Measurements from ENCODE around the gene BCL2L11.

The BCL2L11 gene

GRCh38 chr2:111168528-111169239 lies 48.0 kb downstream of the BCL2L11 start:
- DNase-seq (ENCODE audit: low read depth in 2 of 2) = peak; percentile 52 to 62

DNA sequence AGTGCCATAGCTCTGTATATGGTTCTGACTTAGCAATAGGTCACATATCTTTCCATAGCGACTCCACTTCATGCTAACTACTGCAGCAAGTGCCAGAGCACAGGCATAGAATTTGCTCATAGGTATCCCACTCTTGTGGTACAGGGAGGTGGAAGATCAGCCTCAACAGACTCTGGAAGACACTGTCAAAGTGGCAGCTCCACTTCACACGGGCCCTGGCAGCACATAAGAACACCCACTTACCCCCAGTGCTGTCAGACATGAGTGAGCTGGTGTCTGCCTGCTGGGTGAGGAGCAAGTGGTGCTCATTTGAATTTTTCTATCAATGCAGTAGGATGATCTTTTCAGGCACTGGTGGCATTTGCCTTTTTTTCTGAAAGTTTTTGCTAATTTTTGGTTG lies 48.6 kb downstream of the BCL2L11 start:
- DNase-seq (ENCODE audit: low read depth in 2 of 2) = no peak

DNA sequence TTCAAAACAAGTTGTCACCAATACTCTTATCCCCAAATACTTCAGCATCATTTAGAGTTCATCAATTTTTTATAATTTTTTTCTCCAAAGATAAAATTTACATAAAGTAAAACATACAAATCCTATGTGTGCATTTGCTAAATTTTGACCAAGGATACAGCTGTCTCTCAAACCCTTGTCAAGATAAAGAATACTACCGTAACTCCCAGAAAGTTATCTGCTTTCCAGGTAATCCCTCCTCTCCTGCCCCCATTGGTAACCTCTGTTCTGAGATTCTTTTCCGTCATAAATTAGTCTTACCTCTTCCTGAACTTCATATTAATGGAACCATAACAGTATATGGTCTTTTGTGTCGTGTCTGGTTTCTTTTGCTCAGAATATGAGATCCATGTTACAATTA lies 49.2 kb downstream of the BCL2L11 start:
- no peak for DNase-seq (ENCODE audit: low read depth in 2 of 2)

DNA sequence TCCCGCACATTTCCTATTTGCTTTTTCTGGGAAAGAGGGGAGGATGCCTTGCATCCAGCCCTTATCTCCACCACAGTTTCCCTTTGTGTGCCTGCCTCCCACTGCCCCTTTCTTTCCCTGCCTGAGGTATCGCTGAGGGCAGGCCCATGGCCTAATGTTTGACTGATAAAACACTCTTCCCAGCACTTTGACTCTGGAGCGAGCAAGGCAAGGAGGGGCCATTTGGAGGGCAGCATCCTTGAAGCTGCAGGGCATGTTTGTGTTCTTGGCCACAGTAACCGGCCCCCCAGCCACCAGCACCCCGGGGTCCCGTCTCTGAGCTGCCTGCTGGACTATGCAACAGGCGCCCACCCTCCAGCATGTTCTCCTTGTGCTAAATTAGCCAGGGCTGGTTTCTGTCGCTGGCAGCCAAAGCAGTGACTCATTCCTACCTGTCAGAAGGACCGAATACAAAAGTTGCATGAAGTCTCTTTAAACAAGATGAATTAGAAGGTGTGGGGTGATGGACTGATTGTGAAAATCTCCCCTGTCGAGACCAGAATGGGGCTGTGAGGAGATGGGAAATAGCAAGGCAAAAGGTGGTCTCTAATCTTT lies 50.7 kb downstream of the BCL2L11 start:
- no peak for DNase-seq (ENCODE audit: low read depth in 2 of 2)

- DNase-seq (ENCODE audit: low read depth in 2 of 2) = no peak
These were observed 52.0 kb downstream of the BCL2L11 start for GRCh38 chr2:111172666-111173065.

GRCh38 chr2:111173338-111173737 lies 52.6 kb downstream of the BCL2L11 start:
- no peak for DNase-seq (ENCODE audit: low read depth in 2 of 2)

- no peak for DNase-seq (ENCODE audit: low read depth in 2 of 2)
These were observed 53.1 kb downstream of the BCL2L11 start for GRCh38 chr2:111173856-111174255.

DNA sequence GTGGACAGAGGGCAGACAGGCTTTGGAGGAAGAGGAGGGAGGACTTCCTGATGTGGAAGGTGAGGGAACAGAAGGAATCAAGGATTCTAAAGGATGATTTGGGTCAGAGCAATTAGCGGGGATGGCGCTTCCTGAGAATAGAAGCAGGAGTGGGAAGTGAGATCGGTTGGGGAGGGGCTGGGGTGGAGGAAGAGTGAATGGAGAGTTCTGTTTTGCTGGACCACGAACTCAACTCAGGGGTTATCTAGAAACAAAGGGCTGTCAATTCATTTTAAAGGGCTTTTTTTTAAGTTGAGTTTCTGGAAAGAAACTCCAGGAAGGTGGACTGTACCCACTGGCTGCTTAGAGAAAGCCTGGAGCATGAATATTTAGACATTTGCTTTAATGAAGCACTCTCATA lies 54.9 kb downstream of the BCL2L11 start:
- no peak for DNase-seq (ENCODE audit: low read depth in 2 of 2)

- no peak for DNase-seq (ENCODE audit: low read depth in 2 of 2)
These were observed 55.7 kb downstream of the BCL2L11 start for GRCh38 chr2:111176388-111176787.

GRCh38 chr2:111176867-111177266 lies 56.2 kb downstream of the BCL2L11 start:
- DNase-seq (ENCODE audit: low read depth in 2 of 2) = no peak

- DNase-seq (ENCODE audit: low read depth in 2 of 2) = no peak
These were observed 57.6 kb downstream of the BCL2L11 start for GRCh38 chr2:111178296-111178695.

- DNase-seq (ENCODE audit: low read depth in 2 of 2) = no peak
These were observed 58.2 kb downstream of the BCL2L11 start for GRCh38 chr2:111178730-111179405.

DNA sequence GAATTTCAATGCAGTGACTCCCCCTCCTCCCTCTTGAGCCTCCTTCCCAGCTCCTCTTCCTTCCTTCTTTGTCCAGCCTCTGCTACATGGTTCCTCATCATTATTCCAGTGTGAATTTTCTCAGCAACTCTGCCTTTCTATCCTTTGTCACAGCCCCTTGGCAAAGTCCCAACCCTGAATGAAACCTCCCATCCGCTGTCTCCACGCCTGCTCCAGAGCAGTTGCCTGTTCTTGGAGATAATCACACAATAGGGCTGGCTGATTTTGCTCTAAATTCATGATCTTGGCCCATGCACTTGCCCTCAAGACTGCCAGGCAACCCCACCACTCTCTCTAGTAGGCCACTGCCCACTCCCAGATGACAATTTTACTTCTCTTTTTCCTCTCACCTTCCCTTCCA lies 61.4 kb downstream of the BCL2L11 start:
- no peak for DNase-seq (ENCODE audit: low read depth in 2 of 2)

- DNase-seq (ENCODE audit: low read depth in 2 of 2) = no peak
These were observed 62.0 kb downstream of the BCL2L11 start for GRCh38 chr2:111182740-111183139.

DNA sequence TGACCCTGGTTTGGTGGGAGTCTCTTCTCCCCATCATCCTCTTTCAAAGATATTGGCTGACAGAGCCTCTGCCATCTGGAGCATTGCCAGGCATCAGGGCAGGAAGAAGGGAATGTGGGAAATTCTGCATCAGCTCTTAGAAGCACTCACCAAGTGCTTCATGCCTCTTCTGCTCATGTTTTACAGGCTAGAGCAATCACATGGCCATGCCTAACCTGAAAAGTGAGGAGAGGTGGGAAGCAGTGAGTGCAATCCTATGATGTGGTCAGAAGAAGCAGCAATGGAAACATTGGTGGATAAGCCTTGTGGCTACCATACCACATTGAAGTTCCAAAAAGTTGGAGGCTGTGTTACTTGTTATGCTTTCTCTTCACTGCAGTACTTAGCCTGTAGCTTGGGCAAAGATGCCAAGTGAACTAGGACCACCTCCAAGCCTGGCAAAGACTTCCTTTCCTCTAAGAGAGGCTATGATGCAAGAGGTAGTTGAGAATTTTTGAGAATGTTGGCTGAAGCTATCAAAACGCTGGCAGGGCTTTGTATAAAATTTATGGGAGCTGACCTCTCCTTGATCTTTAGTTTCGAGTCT lies 64.1 kb downstream of the BCL2L11 start:
- DNase-seq (ENCODE audit: low read depth in 2 of 2) = no peak

GRCh38 chr2:111185361-111186022 lies 64.8 kb downstream of the BCL2L11 start:
- DNase-seq (ENCODE audit: low read depth in 2 of 2) = no peak

GRCh38 chr2:111186121-111186715 lies 65.5 kb downstream of the BCL2L11 start:
- no peak for DNase-seq (ENCODE audit: low read depth in 2 of 2)

DNA sequence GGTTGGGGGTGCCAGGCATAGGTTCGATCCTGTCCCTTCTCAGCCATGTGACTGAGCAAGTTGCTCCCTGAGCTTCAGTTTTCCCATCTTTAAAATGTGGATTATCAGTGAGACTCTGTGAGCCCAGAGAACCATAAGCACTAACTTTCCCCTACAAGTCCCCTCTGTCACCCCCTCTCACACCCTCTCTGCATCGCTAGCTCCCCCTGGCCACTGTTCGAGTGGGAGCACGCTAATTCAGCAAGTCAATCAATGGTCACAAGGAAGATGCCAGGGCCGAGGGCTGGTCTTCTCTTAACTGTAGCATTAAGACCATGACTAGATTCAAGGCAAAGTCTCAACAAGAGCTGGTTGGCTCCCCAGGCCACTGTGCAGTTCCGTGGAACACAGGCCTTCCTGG lies 66.2 kb downstream of the BCL2L11 start:
- no peak for DNase-seq (ENCODE audit: low read depth in 2 of 2)

DNA sequence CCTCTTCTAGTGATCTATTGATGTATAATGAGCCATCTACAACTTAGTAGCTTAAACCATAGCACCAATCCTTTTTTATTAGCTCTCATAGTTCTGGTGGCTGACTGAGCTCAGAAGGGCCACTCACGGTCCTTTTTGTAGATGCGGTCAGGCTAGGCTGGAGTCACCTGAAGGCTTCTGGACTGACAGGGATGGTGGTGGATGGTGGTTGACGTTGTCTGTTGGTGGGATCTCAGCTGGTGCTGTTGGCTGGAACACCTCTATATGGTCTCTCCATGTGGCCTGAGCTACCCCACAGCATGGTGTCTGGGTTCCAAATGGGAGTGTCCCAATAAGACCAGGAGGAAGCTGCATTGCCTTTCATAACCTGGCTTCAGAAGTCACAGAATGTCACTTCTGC lies 68.0 kb downstream of the BCL2L11 start:
- no peak for DNase-seq (ENCODE audit: low read depth in 2 of 2)

GRCh38 chr2:111189106-111189505 lies 68.4 kb downstream of the BCL2L11 start:
- DNase-seq (ENCODE audit: low read depth in 2 of 2) = no peak

- DNase-seq (ENCODE audit: low read depth in 2 of 2) = no peak
These were observed 70.3 kb downstream of the BCL2L11 start for GRCh38 chr2:111190816-111191540.

All from activated CD4-positive, alpha-beta T cell treated with anti-CD3 and anti-CD28 coated beads for 24 hours (primary cell).